Measurements from ENCODE around the gene TNNI3K. TPM values are rescaled to one million over a fixed set of nuclear protein-coding genes. Genes with fewer than 3 reads are reported as not detected.

Gene TNNI3K, protein sequence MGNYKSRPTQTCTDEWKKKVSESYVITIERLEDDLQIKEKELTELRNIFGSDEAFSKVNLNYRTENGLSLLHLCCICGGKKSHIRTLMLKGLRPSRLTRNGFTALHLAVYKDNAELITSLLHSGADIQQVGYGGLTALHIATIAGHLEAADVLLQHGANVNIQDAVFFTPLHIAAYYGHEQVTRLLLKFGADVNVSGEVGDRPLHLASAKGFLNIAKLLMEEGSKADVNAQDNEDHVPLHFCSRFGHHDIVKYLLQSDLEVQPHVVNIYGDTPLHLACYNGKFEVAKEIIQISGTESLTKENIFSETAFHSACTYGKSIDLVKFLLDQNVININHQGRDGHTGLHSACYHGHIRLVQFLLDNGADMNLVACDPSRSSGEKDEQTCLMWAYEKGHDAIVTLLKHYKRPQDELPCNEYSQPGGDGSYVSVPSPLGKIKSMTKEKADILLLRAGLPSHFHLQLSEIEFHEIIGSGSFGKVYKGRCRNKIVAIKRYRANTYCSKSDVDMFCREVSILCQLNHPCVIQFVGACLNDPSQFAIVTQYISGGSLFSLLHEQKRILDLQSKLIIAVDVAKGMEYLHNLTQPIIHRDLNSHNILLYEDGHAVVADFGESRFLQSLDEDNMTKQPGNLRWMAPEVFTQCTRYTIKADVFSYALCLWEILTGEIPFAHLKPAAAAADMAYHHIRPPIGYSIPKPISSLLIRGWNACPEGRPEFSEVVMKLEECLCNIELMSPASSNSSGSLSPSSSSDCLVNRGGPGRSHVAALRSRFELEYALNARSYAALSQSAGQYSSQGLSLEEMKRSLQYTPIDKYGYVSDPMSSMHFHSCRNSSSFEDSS
- total RNA-seq (2021) = not detected in 2 replicates
- Bru-seq, nascent RNA = not detected
- not detected for BruChase-seq, experiment 1, labeled RNA remaining after a 2-hour chase
- BruChase-seq, experiment 2, labeled RNA remaining after a 6-hour chase = percentile 2 among the genes with signal in this experiment
- long read RNA-seq = 0 reads

GRCh38 chr1:74235153-74235552, at the start of gene TNNI3K:
Gene TNNI3K, plus strand, starts transcription at chr1:74235387. Its CDS starts 65 bp downstream, at chr1:74235452.
- ChIA-PET POLR2A (ENCODE audit: low non-redundant PET) (no interaction called here), CTCF (no interaction called here)
- Histone ChIP-seq H3K9me3 (ENCODE audit: low read depth, low read length, poor library complexity, severe bottlenecking) (no peaks in the 10 kb centered on the region), H3K4me3 (ENCODE audit: low read depth, low read length, poor library complexity, severe bottlenecking) (no peak within 1 kb of the TSS), H3K27me3 (replicated peaks; ENCODE audit: insufficient read depth, low read depth, low read length, poor library complexity) (no peaks in the 10 kb centered on the region), H3K36me3 (ENCODE audit: insufficient read depth, low read length, poor library complexity, severe bottlenecking) (no peaks in the 10 kb centered on the region), H3K4me1 (ENCODE audit: insufficient read depth, low read length, poor library complexity, severe bottlenecking) (no peaks in the 10 kb centered on the region), H3K27ac (ENCODE audit: low read depth, low read length, poor library complexity, severe bottlenecking) (no peak within 1 kb of the TSS)
- DNase-seq (ENCODE audit: low spot score) = no peak
- BruUV-seq (replicated peaks) = no TSS peak
- intact Hi-C loops (cut with micrococcal nuclease; ENCODE audit: unreplicated experiment) = no loop called here
- no peak for TF ChIP-seq EZH2 (IDR thresholded peaks at IDR 0.05; ENCODE audit: borderline replicate concordance, low read depth, low read length, poor library complexity, severe bottlenecking)
- TF ChIP-seq, protein P1, sequence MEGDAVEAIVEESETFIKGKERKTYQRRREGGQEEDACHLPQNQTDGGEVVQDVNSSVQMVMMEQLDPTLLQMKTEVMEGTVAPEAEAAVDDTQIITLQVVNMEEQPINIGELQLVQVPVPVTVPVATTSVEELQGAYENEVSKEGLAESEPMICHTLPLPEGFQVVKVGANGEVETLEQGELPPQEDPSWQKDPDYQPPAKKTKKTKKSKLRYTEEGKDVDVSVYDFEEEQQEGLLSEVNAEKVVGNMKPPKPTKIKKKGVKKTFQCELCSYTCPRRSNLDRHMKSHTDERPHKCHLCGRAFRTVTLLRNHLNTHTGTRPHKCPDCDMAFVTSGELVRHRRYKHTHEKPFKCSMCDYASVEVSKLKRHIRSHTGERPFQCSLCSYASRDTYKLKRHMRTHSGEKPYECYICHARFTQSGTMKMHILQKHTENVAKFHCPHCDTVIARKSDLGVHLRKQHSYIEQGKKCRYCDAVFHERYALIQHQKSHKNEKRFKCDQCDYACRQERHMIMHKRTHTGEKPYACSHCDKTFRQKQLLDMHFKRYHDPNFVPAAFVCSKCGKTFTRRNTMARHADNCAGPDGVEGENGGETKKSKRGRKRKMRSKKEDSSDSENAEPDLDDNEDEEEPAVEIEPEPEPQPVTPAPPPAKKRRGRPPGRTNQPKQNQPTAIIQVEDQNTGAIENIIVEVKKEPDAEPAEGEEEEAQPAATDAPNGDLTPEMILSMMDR (conservative IDR thresholded peaks at IDR 0.05; ENCODE audit: low read depth, low read length) = no peak

DNA sequence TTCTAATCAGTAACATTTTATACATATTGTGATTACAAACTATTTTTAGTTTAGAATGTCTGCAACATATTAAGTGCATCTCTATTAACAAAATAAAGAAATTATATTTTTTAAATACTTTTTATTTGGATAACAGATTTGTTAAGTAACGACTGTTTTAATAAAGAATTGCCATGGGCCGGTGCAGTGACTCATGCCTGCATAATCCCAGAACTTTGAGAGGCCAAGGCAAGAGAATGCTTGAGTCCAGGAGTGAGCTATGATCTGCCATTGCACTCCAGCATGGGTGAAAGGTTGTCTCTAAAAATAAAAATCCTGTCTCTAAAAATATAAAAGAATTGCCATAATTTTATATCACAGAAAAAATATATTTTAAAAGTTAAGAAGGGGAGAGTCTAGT, 41.3 kb upstream of the TNNI3K start:
- TF ChIP-seq, protein P1 (conservative IDR thresholded peaks at IDR 0.05; ENCODE audit: low read depth, low read length) = no peak
- TF ChIP-seq EZH2 (IDR thresholded peaks at IDR 0.05; ENCODE audit: borderline replicate concordance, low read depth, low read length, poor library complexity, severe bottlenecking) = no peak
- H3K27me3 ChIP-seq (replicated peaks; ENCODE audit: insufficient read depth, low read depth, low read length, poor library complexity) = no peaks in the 10 kb centered on the region
- POLR2A ChIA-PET (ENCODE audit: low non-redundant PET) = no interaction called here
- DNase-seq (ENCODE audit: low spot score) = no peak
- H3K9me3 ChIP-seq (ENCODE audit: low read depth, low read length, poor library complexity, severe bottlenecking) = no peaks in the 10 kb centered on the region
- no peak overlapping the region for H3K27ac ChIP-seq (ENCODE audit: low read depth, low read length, poor library complexity, severe bottlenecking)
- H3K4me1 ChIP-seq (ENCODE audit: insufficient read depth, low read length, poor library complexity, severe bottlenecking) = no peaks in the 10 kb centered on the region
- CTCF ChIA-PET = no interaction called here
- no TSS peak for BruUV-seq (replicated peaks)
- H3K4me3 ChIP-seq (ENCODE audit: low read depth, low read length, poor library complexity, severe bottlenecking) = no peak overlapping the region
- intact Hi-C loops (cut with micrococcal nuclease; ENCODE audit: unreplicated experiment) = no loop called here
- no peaks in the 10 kb centered on the region for H3K36me3 ChIP-seq (ENCODE audit: insufficient read depth, low read length, poor library complexity, severe bottlenecking)

DNA sequence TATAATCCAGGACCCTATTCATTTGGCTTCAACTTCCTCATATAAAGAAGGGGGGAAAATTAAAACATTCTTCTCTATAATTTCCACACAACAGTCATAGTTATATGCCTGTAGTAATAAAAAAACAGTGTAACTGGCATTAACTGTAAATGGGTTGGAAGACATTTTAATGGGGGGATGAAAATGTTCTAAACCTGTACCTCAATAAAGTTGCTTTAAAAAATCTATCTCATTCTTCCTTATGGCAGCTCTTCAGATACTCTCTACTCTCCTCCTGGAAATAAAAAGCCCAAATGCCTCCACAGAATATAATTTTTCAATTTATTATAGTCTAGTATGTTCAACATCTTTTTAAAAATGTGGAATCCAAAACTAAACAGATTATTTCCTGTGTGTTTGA, 39.8 kb upstream of the TNNI3K start:
- TF ChIP-seq EZH2 (IDR thresholded peaks at IDR 0.05; ENCODE audit: borderline replicate concordance, low read depth, low read length, poor library complexity, severe bottlenecking) = no peak
- TF ChIP-seq, protein P1 (conservative IDR thresholded peaks at IDR 0.05; ENCODE audit: low read depth, low read length) = no peak
- Histone ChIP-seq H3K27ac (ENCODE audit: low read depth, low read length, poor library complexity, severe bottlenecking) (no peak overlapping the region), H3K4me3 (ENCODE audit: low read depth, low read length, poor library complexity, severe bottlenecking) (no peak overlapping the region), H3K4me1 (ENCODE audit: insufficient read depth, low read length, poor library complexity, severe bottlenecking) (no peaks in the 10 kb centered on the region), H3K9me3 (ENCODE audit: low read depth, low read length, poor library complexity, severe bottlenecking) (no peaks in the 10 kb centered on the region), H3K27me3 (replicated peaks; ENCODE audit: insufficient read depth, low read depth, low read length, poor library complexity) (no peaks in the 10 kb centered on the region), H3K36me3 (ENCODE audit: insufficient read depth, low read length, poor library complexity, severe bottlenecking) (no peaks in the 10 kb centered on the region)
- DNase-seq (ENCODE audit: low spot score) = no peak
- CTCF ChIA-PET = no interaction called here
- POLR2A ChIA-PET (ENCODE audit: low non-redundant PET) = no interaction called here
- no TSS peak for BruUV-seq (replicated peaks)
- intact Hi-C loops (cut with micrococcal nuclease; ENCODE audit: unreplicated experiment) = no loop called here
